Measurements from ENCODE around the gene NEMP2. TPM values are rescaled to one million over a fixed set of nuclear protein-coding genes. Genes with fewer than 3 reads are reported as not detected.

Gene NEMP2
- polyA plus RNA-seq, 1 donor (not counting 4 experiments of a cell fraction or from before 2014, with no cell fraction given): 2.1 TPM

DNA sequence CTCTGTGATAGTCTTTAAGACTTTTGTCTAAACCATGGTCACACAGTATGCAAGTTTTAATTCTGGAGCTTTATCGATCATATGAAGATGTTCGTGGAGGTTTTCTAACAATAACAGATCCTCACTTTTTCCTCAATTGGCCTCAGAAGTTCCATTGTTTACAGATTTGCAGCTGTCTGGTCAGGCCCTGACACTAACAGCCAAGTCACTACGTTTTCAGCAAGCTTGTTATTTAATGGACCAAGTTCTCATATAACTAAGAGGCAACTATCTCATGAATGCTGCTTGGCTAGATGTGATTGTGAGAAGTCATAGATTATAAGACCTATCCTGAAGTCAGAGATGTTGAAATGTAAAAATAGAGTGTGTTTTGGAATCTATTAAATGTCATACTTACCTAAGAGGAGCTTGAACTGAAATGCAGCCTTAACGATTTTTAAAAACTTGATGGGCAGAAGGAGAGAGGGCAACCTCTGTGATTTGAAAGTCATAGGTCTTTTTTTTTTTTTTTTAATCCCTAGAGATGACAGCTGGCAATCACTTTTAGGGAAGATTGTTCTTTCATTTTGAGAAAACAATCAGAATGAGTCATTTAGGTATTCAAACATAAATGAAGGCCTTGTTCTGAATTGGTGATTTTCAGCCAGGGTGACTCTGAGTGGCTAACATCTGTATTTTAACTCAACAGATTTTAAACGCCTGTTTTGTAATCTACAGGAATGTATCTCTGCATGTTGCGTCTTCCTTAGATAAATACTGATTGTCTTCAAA, 48.4 kb upstream of the NEMP2 start:
- FAIRE-seq: peak; percentile 36
- TF ChIP-seq, protein P1, sequence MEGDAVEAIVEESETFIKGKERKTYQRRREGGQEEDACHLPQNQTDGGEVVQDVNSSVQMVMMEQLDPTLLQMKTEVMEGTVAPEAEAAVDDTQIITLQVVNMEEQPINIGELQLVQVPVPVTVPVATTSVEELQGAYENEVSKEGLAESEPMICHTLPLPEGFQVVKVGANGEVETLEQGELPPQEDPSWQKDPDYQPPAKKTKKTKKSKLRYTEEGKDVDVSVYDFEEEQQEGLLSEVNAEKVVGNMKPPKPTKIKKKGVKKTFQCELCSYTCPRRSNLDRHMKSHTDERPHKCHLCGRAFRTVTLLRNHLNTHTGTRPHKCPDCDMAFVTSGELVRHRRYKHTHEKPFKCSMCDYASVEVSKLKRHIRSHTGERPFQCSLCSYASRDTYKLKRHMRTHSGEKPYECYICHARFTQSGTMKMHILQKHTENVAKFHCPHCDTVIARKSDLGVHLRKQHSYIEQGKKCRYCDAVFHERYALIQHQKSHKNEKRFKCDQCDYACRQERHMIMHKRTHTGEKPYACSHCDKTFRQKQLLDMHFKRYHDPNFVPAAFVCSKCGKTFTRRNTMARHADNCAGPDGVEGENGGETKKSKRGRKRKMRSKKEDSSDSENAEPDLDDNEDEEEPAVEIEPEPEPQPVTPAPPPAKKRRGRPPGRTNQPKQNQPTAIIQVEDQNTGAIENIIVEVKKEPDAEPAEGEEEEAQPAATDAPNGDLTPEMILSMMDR (optimal IDR thresholded peaks at IDR 0.05 in 1 of 3, IDR thresholded peaks at IDR 0.05 in 1 of 3, conservative IDR thresholded peaks at IDR 0.05 in 1 of 3; ENCODE audit: extremely low read depth in 1 of 3, insufficient read depth in 2 of 3, low read length in 3 of 3): no peak
- TF ChIP-seq EZH2 (IDR thresholded peaks at IDR 0.05; ENCODE audit: low read length): no peak
- dilution Hi-C loops (cut with MboI; ENCODE audit: extremely low pct_ligation_motif_present, low sequenced_read_pairs): no loop called here

DNA sequence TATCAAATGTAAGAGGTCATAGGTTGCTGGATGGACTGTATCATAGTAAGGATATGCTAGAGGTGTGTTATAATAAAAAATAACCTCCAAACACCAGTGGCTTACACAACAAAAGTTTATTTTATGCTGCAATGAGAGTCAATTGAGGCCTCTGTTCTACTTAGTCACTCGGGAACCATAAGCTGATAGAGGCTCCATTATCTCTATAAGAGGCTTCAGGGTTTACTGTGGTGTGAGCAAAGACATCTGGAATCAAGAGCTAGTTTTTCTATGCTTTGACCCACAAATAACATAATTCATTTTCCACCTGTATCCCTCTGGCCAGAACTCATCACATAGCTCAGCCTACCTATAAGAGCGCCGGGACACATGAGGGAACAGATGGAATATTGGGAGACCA, 47.5 kb upstream of the NEMP2 start:
- DNase-seq (ENCODE audit: low read depth, low spot score): no peak
- TF ChIP-seq EZH2 (IDR thresholded peaks at IDR 0.05; ENCODE audit: low read length): no peak
- TF ChIP-seq, protein P1 (optimal IDR thresholded peaks at IDR 0.05 in 1 of 3, IDR thresholded peaks at IDR 0.05 in 1 of 3, conservative IDR thresholded peaks at IDR 0.05 in 1 of 3; ENCODE audit: extremely low read depth in 1 of 3, insufficient read depth in 2 of 3, low read length in 3 of 3): no peak
- no peaks in the 10 kb centered on the region for H3K79me2 ChIP-seq (ENCODE audit: control insufficient read depth, insufficient read depth, low read length)
- H3K9ac ChIP-seq (ENCODE audit: control insufficient read depth, extremely low read depth, insufficient read depth, low read length): no peak overlapping the region
- no peak overlapping the region for H3K4me2 ChIP-seq (ENCODE audit: control insufficient read depth, extremely low read depth, insufficient read depth, low read depth, low read length)
- dilution Hi-C loops (cut with MboI; ENCODE audit: extremely low pct_ligation_motif_present, low sequenced_read_pairs): no loop called here
- no peak overlapping the region for H3K27ac ChIP-seq (ENCODE audit: control insufficient read depth, insufficient read depth, low read length)
- no peaks in the 10 kb centered on the region for H3K9me3 ChIP-seq (ENCODE audit: control insufficient read depth, low read depth, low read length)
- no peaks in the 10 kb centered on the region for H3K9me1 ChIP-seq (ENCODE audit: control insufficient read depth, extremely low read depth, insufficient read depth, low read length)
- H3K36me3 ChIP-seq (ENCODE audit: control insufficient read depth in 2 of 2, extremely low read depth in 1 of 2, insufficient read depth in 2 of 2, low read length in 2 of 2): no peaks in the 10 kb centered on the region
- no peak overlapping the region for H3K4me3 ChIP-seq (ENCODE audit: control insufficient read depth in 2 of 3, extremely low read depth in 1 of 3, insufficient read depth in 2 of 3, low read depth in 1 of 3, low read length in 3 of 3)
- H4K20me1 ChIP-seq (ENCODE audit: control insufficient read depth, extremely low read depth, insufficient read depth, low read length): no peaks in the 10 kb centered on the region
- H3K4me1 ChIP-seq (ENCODE audit: control insufficient read depth, extremely low read depth, insufficient read depth, low read length): peaks cover 31% of the 10 kb centered on the region
- FAIRE-seq: no peak
- no peak overlapping the region for H2AFZ ChIP-seq (ENCODE audit: control insufficient read depth, low read length)
- no peaks in the 10 kb centered on the region for H3K27me3 ChIP-seq (ENCODE audit: control insufficient read depth, extremely low read depth, insufficient read depth, low read length)

More for the DNA sequence above, 48.4 kb upstream of the NEMP2 start:
- no peaks in the 10 kb centered on the region for H3K36me3 ChIP-seq (ENCODE audit: control insufficient read depth in 2 of 2, extremely low read depth in 1 of 2, insufficient read depth in 2 of 2, low read length in 2 of 2)
- no peak overlapping the region for H3K27ac ChIP-seq (ENCODE audit: control insufficient read depth, insufficient read depth, low read length)
- H3K79me2 ChIP-seq (ENCODE audit: control insufficient read depth, insufficient read depth, low read length): no peaks in the 10 kb centered on the region
- DNase-seq (ENCODE audit: low read depth, low spot score): no peak
- H3K4me3 ChIP-seq (ENCODE audit: control insufficient read depth in 2 of 3, extremely low read depth in 1 of 3, insufficient read depth in 2 of 3, low read depth in 1 of 3, low read length in 3 of 3): no peak overlapping the region
- no peaks in the 10 kb centered on the region for H3K9me3 ChIP-seq (ENCODE audit: control insufficient read depth, low read depth, low read length)
- no peaks in the 10 kb centered on the region for H4K20me1 ChIP-seq (ENCODE audit: control insufficient read depth, extremely low read depth, insufficient read depth, low read length)
- H3K9ac ChIP-seq (ENCODE audit: control insufficient read depth, extremely low read depth, insufficient read depth, low read length): no peak overlapping the region
- H2AFZ ChIP-seq (ENCODE audit: control insufficient read depth, low read length): peak overlapping the region; percentile 12
- H3K27me3 ChIP-seq (ENCODE audit: control insufficient read depth, extremely low read depth, insufficient read depth, low read length): no peaks in the 10 kb centered on the region
- no peaks in the 10 kb centered on the region for H3K9me1 ChIP-seq (ENCODE audit: control insufficient read depth, extremely low read depth, insufficient read depth, low read length)
- H3K4me1 ChIP-seq (ENCODE audit: control insufficient read depth, extremely low read depth, insufficient read depth, low read length): peaks cover 25% of the 10 kb centered on the region
- H3K4me2 ChIP-seq (ENCODE audit: control insufficient read depth, extremely low read depth, insufficient read depth, low read depth, low read length): no peak overlapping the region
